Activated CD8-positive, alpha-beta memory T cell treated with anti-CD3 and anti-CD28 coated beads, Interleukin-2, amount 50 U/mL, for 4 hours (primary cell): ENCODE data around the gene MAEA.

Experiments used
- DNase-seq: peaks from one replicate; pipeline ENCODE4 v3.0.0-alpha.2; 2020

MAEA gene

DNA sequence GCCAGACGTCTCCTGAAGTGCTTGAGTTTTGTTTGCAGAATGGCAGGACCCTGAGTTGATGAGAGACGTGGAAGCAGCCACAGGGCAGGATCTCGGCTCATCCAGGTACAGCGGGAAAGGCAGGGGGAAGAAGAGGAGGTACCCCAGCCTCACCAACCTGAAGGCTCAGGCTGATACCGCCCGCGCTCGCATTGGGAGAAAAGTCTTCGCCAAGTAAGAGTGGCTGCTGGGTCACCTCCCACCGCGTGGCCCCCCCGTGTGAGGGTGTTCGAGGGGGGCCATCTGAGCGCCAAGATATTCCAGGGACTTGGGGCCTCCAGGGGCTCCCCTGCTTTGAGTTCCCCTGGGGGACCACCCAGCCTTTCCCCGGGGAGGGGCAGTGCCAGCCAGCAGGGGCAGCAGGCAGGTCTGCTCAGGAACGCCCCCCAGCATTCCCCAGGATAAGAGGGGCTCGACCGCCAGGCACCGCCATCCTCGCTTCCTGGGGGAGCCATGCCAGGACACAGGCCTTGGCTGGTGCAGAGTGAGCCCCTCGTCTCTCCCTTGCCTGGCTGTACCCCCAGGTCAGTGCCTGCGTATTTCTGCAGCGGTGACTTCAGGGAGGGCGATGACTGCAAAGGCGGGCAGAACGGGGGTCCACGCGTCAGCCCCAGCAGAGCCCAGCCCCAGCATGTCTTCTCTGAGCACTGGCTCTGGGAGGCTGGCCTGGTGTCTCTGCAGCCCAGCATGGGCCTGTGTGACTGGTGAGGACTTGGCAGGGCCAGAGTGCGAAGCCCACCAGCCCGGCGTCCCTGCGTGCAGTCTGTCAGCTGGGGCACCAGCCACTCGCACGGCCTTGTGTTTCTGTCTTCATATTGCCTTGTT is 94.3 kb downstream of the MAEA start:
- DNase-seq: no peak

DNA sequence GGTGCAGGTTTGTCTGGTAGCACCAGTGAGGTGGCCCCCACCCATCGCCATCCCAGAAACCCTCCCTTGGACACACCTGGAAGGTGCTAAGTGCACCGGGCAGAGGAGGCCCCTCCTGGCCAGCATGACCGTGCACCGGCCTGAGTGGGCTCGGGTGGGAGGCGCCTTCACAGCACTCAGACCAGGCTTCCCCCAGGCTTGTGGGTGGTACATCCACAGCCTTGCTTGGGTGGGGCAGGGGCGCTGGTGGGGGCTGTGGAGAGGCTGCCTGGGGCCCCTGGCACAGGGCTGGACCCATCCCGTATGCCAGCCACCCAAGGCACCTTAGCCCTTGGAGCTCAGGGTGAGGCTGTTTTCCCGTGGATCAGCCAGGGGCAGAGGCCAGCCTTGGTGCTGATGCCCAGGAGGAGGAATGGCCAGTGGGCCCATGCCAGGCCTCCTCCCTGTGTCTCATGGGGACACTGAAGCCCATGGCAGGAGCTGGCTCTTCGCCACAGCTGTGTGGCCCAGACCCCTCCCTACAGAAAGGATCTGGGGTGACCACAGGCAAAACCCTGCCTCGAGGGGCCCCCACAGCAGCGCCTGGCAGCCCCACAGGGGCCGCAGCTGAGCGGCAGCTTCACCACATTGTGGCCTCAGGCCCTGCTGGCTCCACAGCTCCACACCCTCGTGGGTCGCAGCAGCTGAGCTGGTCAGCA is 95.1 kb downstream of the MAEA start:
- no peak for DNase-seq

DNA sequence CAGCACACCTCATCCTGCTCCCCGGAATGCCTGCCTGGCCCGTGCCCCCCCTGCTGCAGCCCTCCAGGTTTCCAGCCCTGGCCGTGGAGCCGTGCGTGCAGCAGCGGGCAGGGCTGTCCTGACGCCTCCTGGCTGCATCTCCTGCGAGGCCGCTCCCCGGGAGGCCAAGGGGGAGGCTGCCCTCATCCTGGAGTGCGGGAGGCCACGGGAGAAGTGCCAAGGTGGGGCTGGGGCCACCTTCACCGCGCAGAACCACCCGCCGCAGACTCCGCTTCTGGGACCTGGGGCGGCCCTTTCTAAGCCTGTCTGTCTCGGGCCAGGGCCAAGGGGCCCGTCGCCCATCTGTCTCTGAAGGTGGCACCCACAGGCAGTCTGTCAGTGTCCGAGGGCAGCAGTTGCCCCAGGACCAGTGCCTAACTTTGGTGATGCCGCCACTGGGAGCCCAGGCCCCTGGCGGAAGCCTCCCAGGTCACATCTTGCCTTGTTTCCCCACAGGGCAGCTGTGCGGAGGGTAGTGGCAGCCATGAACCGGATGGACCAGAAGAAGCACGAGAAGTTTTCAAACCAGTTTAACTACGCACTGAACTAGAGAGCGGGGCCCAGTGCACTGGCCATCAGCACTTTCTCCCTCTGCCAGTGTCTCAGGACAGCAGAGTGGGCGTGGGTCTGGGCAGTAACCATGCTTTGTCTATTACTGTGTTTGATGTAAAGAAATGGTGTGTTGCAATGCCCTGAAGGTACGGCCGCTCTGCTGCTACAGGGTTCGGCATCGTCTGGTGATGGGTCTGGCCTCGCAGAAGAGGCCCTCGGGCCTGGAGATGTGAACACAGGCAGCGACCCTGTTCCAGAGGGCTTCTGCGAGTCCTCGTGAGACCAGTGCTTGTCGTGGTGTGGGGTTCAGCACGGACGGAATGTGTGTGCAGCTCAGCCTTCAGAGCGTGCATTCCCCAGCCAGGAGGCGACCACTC is 96.0 kb downstream of the MAEA start:
- no peak for DNase-seq
